ENCODE results near the gene BCL3. TPM values are rescaled to one million over a fixed set of nuclear protein-coding genes. Genes with fewer than 3 reads are reported as not detected.

The BCL3 gene
- total RNA-seq, 2 donors from 2014 or later, result 1.8 to 6.2 TPM

GRCh38 chr19:44775676-44776240 is 27.2 kb downstream of the BCL3 start:
- no peak overlapping the region for H3K9ac ChIP-seq (ENCODE audit: extremely low read depth, low read length, poor library complexity, severe bottlenecking)
- H3K36me3 ChIP-seq (ENCODE audit: control insufficient read depth, insufficient read depth, low read length), result no peaks in the 10 kb centered on the region
- WGBS, 2 experiments (ENCODE audit: insufficient coverage in 1 of 2, insufficient read length in 1 of 2), result 92 to 98% methylated on average over 5 to 6 of the region's 6 CpGs
- no peak for DNase-seq
- no peaks in the 10 kb centered on the region for H3K4me1 ChIP-seq (ENCODE audit: control insufficient read depth, insufficient read depth, low read length)
- H3K27me3 Mint-ChIP-seq (ENCODE audit: insufficient read depth), result peaks cover 25% of the 10 kb centered on the region
- no peaks in the 10 kb centered on the region for H3K27me3 ChIP-seq (ENCODE audit: control insufficient read depth, insufficient read depth, low read length, poor library complexity, severe bottlenecking)
- no peak overlapping the region for H3K4me3 Mint-ChIP-seq
- no peak overlapping the region for H3K27ac Mint-ChIP-seq
- no peaks in the 10 kb centered on the region for H3K9me3 ChIP-seq (ENCODE audit: control insufficient read depth, low read length)
- no peak overlapping the region for H3K27ac ChIP-seq (ENCODE audit: low read depth, low read length)
- peaks cover 2% of the 10 kb centered on the region for H3K4me1 Mint-ChIP-seq
- H3K36me3 Mint-ChIP-seq (ENCODE audit: low read depth), result no peaks in the 10 kb centered on the region
- H3K9me3 Mint-ChIP-seq, result no peaks in the 10 kb centered on the region
- H3K4me3 ChIP-seq (ENCODE audit: low read length), result no peak overlapping the region
- TF ChIP-seq CTCF (conservative IDR thresholded peaks at IDR 0.05), result no peak

- Mint-ChIP-seq H3K27ac (no peak overlapping the region), H3K27me3 (ENCODE audit: insufficient read depth) (peaks cover 24% of the 10 kb centered on the region), H3K36me3 (ENCODE audit: low read depth) (no peaks in the 10 kb centered on the region), H3K9me3 (no peaks in the 10 kb centered on the region), H3K4me1 (no peaks in the 10 kb centered on the region), H3K4me3 (no peak overlapping the region)
- no peak for DNase-seq
- no peak overlapping the region for H3K27ac ChIP-seq (ENCODE audit: low read depth, low read length)
- H3K9ac ChIP-seq (ENCODE audit: extremely low read depth, low read length, poor library complexity, severe bottlenecking), result no peak overlapping the region
- no peaks in the 10 kb centered on the region for H3K9me3 ChIP-seq (ENCODE audit: control insufficient read depth, low read length)
- 90 to 93% methylated on average over 9 to 23 of the region's 23 CpGs for WGBS, 2 experiments (ENCODE audit: insufficient coverage in 1 of 2, insufficient read length in 1 of 2)
- H3K36me3 ChIP-seq (ENCODE audit: control insufficient read depth, insufficient read depth, low read length), result no peaks in the 10 kb centered on the region
- H3K4me1 ChIP-seq (ENCODE audit: control insufficient read depth, insufficient read depth, low read length), result no peaks in the 10 kb centered on the region
- no peaks in the 10 kb centered on the region for H3K27me3 ChIP-seq (ENCODE audit: control insufficient read depth, insufficient read depth, low read length, poor library complexity, severe bottlenecking)
- TF ChIP-seq CTCF (conservative IDR thresholded peaks at IDR 0.05), result no peak
- H3K4me3 ChIP-seq (ENCODE audit: low read length), result no peak overlapping the region
These were observed 28.0 kb downstream of the BCL3 start for GRCh38 chr19:44776402-44777096.

GRCh38 chr19:44777715-44778347 is 29.3 kb downstream of the BCL3 start, which contains the start of gene CBLC:
Gene CBLC, plus strand, starts transcription at chr19:44777890. Its CDS starts 42 bp downstream, at chr19:44777932.
- peaks cover 18% of the 10 kb centered on the region for H3K27me3 Mint-ChIP-seq (ENCODE audit: insufficient read depth)
- no peak within 1 kb of the TSS for H3K27ac Mint-ChIP-seq
- WGBS, 2 experiments (ENCODE audit: insufficient coverage in 1 of 2, insufficient read length in 1 of 2), result 12 to 13% methylated on average over 17 to 47 of the region's 47 CpGs
- H3K4me3 ChIP-seq (ENCODE audit: low read length), result no peak within 1 kb of the TSS
- H3K27me3 ChIP-seq (ENCODE audit: control insufficient read depth, insufficient read depth, low read length, poor library complexity, severe bottlenecking), result no peaks in the 10 kb centered on the region
- H3K36me3 ChIP-seq (ENCODE audit: control insufficient read depth, insufficient read depth, low read length), result no peaks in the 10 kb centered on the region
- peak within 1 kb of the TSS; percentile 36 for H3K4me3 Mint-ChIP-seq
- no peaks in the 10 kb centered on the region for H3K9me3 Mint-ChIP-seq
- no peaks in the 10 kb centered on the region for H3K36me3 Mint-ChIP-seq (ENCODE audit: low read depth)
- H3K9me3 ChIP-seq (ENCODE audit: control insufficient read depth, low read length), result no peaks in the 10 kb centered on the region
- no peaks in the 10 kb centered on the region for H3K4me1 ChIP-seq (ENCODE audit: control insufficient read depth, insufficient read depth, low read length)
- DNase-seq, result peak; percentile 98
- TF ChIP-seq CTCF (conservative IDR thresholded peaks at IDR 0.05), result peak; percentile 46
- H3K4me1 Mint-ChIP-seq, result no peaks in the 10 kb centered on the region
- no peak within 1 kb of the TSS for H3K9ac ChIP-seq (ENCODE audit: extremely low read depth, low read length, poor library complexity, severe bottlenecking)
- no peak within 1 kb of the TSS for H3K27ac ChIP-seq (ENCODE audit: low read depth, low read length)

Measured in endodermal cell (in vitro differentiated cells).